Myocyte (in vitro differentiated cells): Measurements from ENCODE around the gene TMEM187. TPM values are rescaled to one million over a fixed set of nuclear protein-coding genes. Genes with fewer than 3 reads are reported as not detected.

Experiments used
- DNase-seq: peaks from one replicate; pipeline ENCODE4 v3.0.0-alpha.2; 2012; ENCODE audit warnings: low read depth
- polyA plus RNA-seq: library from polyadenylated mRNA; unstranded; fragments of >200 nt; gene quantifications from one replicate; pipeline ENCODE4 v1.2.1, GENCODE V29; 2012; ENCODE audit warnings: missing spikeins
- total RNA-seq: library from RNA; depleted of rRNA; stranded (reverse); fragments of >200 nt; gene quantifications from 2 replicates; pipeline ENCODE4 v1.2.3, GENCODE V29; 2014

The TMEM187 gene, protein sequence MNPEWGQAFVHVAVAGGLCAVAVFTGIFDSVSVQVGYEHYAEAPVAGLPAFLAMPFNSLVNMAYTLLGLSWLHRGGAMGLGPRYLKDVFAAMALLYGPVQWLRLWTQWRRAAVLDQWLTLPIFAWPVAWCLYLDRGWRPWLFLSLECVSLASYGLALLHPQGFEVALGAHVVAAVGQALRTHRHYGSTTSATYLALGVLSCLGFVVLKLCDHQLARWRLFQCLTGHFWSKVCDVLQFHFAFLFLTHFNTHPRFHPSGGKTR
- total RNA-seq: 10.9 and 11.9 TPM in 2 replicates
- 10.4 TPM for polyA plus RNA-seq

DNA sequence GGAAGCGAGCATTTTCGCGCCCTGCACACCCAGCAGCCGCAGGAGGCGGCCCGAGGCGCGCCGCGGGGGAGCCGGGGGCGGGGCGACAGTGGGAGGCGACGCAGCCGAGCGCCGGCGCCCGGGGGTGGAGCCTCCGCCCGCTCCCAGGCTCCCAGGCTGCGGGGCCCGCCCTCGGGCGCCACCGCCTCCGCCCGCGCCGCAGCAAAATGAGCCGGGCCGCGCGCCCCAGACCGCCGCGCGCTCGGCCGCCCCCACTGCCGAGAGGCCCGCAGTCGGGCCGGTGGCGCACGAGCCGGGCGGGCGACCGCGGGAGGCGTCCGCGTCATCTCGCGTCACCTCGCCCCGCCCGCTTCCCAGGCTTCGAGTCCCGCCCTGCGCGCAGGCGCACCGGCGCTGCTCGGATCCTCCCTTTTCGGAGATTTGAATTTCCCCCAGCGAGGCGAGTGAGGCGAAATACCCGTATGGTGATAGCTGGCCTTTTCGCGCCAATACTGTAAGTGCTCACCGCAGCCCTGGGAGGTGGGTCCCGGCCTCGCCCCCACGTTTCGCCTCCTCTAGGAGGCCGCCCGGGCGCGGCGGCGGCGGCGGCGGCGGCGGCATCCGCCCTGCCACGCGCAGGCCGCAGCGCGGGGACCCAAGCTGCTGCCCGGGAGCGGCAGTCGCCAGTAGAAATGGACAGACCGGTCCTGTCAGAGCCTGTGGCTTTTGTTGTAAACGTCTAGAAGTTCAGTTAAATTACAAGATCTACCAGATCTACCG, at the start of gene TMEM187:
TMEM187 (plus strand) TSS at position 387 of the 759 bp plus-strand sequence. CDS start 9,309 bp downstream, outside the sequence.
- DNase-seq: peak; percentile 85

- DNase-seq: peak; percentile 65
Observed at GRCh38 chrX:153922932-153923857, 49.4 kb upstream of the TMEM187 start.

DNA sequence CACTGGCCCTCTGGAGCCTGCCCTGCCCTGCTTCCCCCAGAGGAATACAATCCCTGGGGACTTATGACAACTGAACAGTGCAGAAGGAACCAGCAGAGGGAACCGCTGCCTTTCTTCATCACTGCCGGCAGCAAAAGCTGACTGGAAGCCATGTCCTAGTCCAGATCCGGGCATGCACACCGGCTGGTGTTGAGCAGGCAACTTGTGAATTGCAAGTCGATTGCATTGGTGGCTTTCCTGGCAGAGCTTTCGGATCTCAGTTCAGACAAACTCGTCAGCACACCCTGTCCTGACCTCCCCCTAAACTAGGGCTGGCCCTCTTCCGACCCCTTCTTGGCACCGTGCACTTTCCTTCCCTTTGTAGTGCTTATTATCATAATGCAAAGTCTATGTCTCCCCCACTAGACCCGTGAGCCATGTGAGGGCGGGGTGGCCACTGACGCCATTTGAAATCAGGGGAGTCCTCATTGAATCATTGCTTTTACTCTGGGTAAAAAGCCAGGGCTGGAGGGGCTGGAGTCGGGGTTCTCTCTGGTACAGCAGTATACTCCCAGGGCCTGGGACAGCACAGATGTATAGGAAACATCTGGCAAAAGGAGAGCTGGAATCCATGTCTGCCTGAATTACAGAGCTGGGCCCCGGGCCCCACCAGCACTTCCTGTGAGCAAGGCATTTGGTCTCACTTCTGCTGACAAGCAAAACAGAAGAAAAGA, 48.2 kb upstream of the TMEM187 start:
- DNase-seq: peak; percentile 41

DNA sequence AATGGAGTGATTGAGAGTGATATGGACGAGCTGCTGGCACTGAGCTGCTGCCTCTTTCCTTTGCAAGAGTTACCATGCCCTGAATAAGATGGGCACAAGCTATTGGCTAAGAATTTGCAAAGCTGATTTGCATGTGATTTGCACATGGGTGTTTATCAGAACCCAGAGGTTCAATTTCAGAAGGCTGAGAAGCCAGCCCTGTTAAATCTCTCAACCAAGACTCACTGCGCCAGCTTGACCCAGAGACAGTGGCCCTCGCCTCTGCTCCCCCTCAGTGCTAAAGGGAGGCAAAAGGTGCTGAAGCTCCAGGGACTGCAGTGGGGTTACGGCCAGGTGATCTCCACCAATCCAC, 47.2 kb upstream of the TMEM187 start:
- DNase-seq: no peak

- DNase-seq: no peak
Observed at GRCh38 chrX:153925739-153926551, 46.6 kb upstream of the TMEM187 start, which contains the start of gene ARHGAP4. TSS of gene ARHGAP4 (minus strand) at chrX:153926264. CDS start at chrX:153926202, 62 bp downstream.

GRCh38 chrX:153926552-153926857, 46.0 kb upstream of the TMEM187 start:
- no peak for DNase-seq

- DNase-seq: peak; percentile 63
Observed at GRCh38 chrX:153926858-153927671, 45.5 kb upstream of the TMEM187 start.

GRCh38 chrX:153927672-153927921, 45.0 kb upstream of the TMEM187 start:
- DNase-seq: no peak

- DNase-seq: peak; percentile 96
Observed at GRCh38 chrX:153927922-153928760, 44.4 kb upstream of the TMEM187 start.

- DNase-seq: no peak
Observed at GRCh38 chrX:153928846-153929245, 43.7 kb upstream of the TMEM187 start.

- no peak for DNase-seq
Observed at GRCh38 chrX:153929576-153929975, 43.0 kb upstream of the TMEM187 start.

DNA sequence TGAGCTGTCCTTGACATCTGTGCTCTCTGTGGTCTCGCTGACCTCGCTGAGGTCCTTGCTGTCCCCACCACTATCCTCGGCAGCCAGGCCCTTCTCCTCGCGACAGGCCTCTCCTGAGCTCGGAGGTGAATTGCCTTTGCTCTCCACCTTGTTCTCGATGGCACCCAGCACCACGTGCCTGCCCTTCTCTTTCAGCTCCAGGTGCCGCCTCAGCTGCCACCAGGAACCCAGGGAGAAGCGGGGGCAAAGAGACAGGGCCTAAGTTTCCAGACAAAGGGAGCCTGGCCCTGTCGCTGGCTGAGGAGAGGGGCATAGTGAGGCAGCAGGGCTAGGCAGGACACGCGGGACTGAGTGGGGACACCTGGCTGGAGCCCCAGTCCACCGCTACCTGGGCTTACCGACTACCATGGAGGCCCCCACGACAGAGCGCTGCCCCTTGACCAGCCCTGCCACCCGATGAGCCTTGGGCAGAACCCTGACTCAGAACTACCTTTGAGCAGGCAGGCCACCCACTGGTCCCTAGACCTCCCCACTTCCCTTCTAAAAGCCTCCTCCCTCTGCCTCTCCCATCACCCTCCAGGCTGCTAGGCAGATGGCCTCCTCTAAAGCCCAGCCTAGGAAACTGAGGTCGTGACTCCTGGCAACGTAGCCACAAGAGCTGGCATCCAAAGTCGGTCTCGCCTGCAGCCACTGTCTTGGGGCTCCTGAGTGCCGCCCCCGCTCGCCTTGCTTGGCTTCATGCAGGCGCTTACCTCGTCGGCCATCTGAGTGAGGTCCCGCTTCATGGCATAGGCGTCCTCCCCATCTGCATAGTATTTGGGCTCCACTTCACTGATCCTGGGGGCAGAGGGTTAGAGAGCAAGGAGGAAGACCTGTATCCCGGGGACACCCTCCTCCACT, 42.3 kb upstream of the TMEM187 start:
- no peak for DNase-seq

DNA sequence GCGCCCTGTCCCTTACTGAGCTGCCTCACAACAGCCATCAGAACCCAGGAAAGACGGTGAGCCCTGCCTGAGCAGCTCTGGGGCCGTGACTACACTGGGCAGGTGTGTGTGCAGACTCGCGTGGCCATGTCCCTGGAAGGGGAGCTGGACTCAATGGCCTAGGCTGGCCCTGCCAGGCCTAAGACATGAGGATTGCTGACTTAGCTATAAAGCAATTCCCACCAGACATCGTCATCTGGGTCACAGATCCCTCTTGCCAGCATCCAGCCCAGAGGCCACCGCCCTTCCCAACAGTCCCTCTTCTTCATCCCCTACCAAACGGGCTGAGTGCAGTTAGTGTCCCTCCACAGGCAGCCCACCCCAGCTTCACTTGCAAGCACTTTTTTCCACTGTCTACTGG, 41.4 kb upstream of the TMEM187 start:
- no peak for DNase-seq

DNA sequence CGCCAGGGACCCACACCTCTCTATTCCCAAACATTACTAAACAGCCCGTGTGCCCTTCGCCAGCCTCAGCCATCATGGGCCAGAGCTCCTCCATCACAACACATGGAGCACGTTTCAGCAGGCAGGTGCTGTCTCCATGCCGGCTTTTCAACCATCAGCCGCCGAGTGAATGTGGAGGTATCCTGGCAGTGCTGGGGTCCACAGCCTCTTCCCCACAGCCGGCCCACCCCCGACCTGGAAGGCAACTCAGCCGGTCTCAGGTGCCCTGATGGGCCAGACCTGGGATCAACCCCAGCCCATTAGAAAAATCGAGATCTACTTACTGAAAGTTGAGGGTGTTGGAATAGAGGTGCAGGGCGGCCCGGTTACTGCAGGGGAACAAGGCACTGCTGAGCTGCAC, 40.8 kb upstream of the TMEM187 start:
- DNase-seq: no peak

- DNase-seq: no peak
Observed at GRCh38 chrX:153932220-153932915, 40.2 kb upstream of the TMEM187 start.

GRCh38 chrX:153933748-153934147, 38.8 kb upstream of the TMEM187 start:
- DNase-seq: peak; percentile 27

DNA sequence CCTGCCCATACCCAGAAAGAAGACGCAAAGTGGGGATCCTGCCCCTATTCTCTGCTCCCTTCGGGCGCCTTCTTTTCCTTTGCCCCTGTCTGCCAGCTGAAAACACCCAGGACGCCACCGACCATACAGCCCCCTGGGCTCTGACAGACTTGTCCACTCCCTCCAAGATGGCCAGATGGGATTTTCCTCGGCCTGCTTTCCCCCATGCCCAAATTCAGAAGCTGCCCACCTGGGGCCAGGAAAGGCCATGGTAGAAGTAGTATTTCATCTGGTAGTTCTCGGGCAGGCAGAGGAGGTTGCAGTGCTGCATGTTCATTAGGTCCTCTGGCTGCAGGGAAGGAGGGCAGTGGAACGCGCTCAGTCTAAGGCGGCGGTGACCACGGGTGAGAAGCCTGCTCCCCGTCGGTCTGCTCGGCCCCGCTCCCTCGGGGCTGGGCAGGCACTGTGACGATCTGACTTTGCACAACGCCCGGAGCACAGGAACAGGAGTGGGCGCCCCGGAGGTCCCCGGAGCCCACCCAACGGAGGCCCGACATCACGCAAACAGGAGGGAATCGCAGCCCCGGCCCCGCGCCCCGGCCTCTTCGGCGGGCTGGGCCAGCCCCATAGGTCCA, 38.3 kb upstream of the TMEM187 start:
- DNase-seq: no peak
